ENCODE data around the gene PRDM9.

- TF ChIP-seq CTCF (IDR thresholded peaks at IDR 0.05) (no peak), POLR2A (IDR thresholded peaks at IDR 0.05) (no peak)
Measured at GRCh38 chr5:23571059-23571458, 63.6 kb downstream of the PRDM9 start.

Data from adrenal gland (tissue), 5 donors.